ENCODE measurements around the gene MS4A1.

- TF ChIP-seq, protein P1, sequence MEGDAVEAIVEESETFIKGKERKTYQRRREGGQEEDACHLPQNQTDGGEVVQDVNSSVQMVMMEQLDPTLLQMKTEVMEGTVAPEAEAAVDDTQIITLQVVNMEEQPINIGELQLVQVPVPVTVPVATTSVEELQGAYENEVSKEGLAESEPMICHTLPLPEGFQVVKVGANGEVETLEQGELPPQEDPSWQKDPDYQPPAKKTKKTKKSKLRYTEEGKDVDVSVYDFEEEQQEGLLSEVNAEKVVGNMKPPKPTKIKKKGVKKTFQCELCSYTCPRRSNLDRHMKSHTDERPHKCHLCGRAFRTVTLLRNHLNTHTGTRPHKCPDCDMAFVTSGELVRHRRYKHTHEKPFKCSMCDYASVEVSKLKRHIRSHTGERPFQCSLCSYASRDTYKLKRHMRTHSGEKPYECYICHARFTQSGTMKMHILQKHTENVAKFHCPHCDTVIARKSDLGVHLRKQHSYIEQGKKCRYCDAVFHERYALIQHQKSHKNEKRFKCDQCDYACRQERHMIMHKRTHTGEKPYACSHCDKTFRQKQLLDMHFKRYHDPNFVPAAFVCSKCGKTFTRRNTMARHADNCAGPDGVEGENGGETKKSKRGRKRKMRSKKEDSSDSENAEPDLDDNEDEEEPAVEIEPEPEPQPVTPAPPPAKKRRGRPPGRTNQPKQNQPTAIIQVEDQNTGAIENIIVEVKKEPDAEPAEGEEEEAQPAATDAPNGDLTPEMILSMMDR (conservative IDR thresholded peaks at IDR 0.05; ENCODE audit: low read length) = no peak
- no peak for TF ChIP-seq EZH2phosphoT487 (IDR thresholded peaks at IDR 0.05; ENCODE audit: borderline replicate concordance)
Observed at GRCh38 chr11:60459345-60459744, 3.7 kb downstream of the MS4A1 start.

Measured in Loucy (cell line).